ENCODE data around the gene PTHLH. TPM values are rescaled to one million over a fixed set of nuclear protein-coding genes. Genes with fewer than 3 reads are reported as not detected.

The PTHLH gene
- polyA plus RNA-seq, 1 donor from 2014 or later: not detected

GRCh38 chr12:27987331-27987730 is 14.8 kb upstream of the PTHLH start:
- H3K4me3 Mint-ChIP-seq: no peak overlapping the region
- no peak overlapping the region for H3K27ac Mint-ChIP-seq
- no peaks in the 10 kb centered on the region for H3K36me3 Mint-ChIP-seq
- no peaks in the 10 kb centered on the region for H3K4me1 Mint-ChIP-seq
- H3K27me3 Mint-ChIP-seq: peaks cover 11% of the 10 kb centered on the region
- H3K9me3 Mint-ChIP-seq: peaks cover 4 to 10% (median 8%) of the 10 kb centered on the region in 3 donors

DNA sequence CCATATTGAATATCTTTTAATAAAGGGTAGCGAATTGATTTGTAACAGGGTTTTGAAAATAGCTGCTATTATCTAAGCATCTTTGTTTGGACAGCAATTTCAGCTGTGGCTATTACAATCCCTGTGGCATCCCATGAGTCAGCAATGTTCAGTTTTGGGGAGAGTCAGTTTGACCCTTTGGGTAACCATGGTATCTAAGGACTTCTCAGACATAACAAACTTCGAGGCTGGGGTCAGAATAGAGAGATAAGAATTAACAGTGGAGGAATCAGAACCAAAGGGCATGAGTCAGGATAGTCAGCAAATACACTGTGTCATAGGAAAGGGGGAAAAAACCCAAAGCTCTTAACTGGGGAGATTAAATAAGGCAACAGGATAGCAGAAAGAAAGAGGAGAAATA is 11.7 kb upstream of the PTHLH start:
- H3K36me3 Mint-ChIP-seq: peaks cover 2% of the 10 kb centered on the region
- no peak overlapping the region for H3K27ac Mint-ChIP-seq
- H3K9me3 Mint-ChIP-seq: peaks cover 0 to 7% (median 3%) of the 10 kb centered on the region in 3 donors
- no peak overlapping the region for H3K4me3 Mint-ChIP-seq
- H3K27me3 Mint-ChIP-seq: peaks cover 11% of the 10 kb centered on the region
- no peaks in the 10 kb centered on the region for H3K4me1 Mint-ChIP-seq

- Mint-ChIP-seq H3K9me3 (peaks cover 0 to 5% (median 0%) of the 10 kb centered on the region in 3 donors), H3K27ac (no peak overlapping the region), H3K36me3 (peaks cover 2% of the 10 kb centered on the region), H3K4me3 (no peak overlapping the region), H3K27me3 (peaks cover 18% of the 10 kb centered on the region), H3K4me1 (no peaks in the 10 kb centered on the region)
Measured at GRCh38 chr12:27982951-27983350, 10.4 kb upstream of the PTHLH start.

- Mint-ChIP-seq H3K27me3 (peaks cover 23% of the 10 kb centered on the region), H3K9me3 (peaks cover 0 to 4% (median 0%) of the 10 kb centered on the region in 3 donors)
Measured at GRCh38 chr12:27982385-27982784, 9.9 kb upstream of the PTHLH start.

GRCh38 chr12:27981874-27982273 is 9.3 kb upstream of the PTHLH start:
- no peak overlapping the region for H3K4me3 Mint-ChIP-seq
- peak overlapping the region in 1 of 3 donors; percentile 59 for H3K27ac Mint-ChIP-seq
- peaks cover 0 to 4% (median 0%) of the 10 kb centered on the region in 3 donors for H3K9me3 Mint-ChIP-seq
- H3K4me1 Mint-ChIP-seq: no peaks in the 10 kb centered on the region
- H3K27me3 Mint-ChIP-seq: peaks cover 23% of the 10 kb centered on the region
- H3K36me3 Mint-ChIP-seq: peaks cover 2% of the 10 kb centered on the region

More at GRCh38 chr12:27982385-27982784, 9.9 kb upstream of the PTHLH start:
- Mint-ChIP-seq H3K4me3 (no peak overlapping the region), H3K4me1 (no peaks in the 10 kb centered on the region), H3K27ac (peak overlapping the region in 1 of 3 donors; percentile 59), H3K36me3 (peaks cover 2% of the 10 kb centered on the region)

DNA sequence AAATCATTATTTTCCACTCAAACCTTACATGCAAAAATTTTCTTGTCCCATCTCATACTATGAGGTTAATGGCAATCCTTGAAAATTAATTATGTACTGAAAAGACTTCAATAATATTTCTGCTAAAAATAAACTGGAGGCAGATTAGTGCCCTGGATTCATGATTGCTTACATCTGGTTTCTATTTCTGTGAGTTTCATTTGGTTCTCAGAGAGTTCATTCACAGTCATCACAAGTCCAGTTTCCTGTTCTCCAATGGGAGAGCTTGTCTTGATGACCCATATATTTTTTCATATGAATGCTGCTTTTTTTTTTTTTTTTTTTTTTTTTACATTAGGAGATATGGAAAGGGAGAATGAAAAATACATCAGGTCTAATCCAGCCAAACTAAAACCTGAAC is 6.6 kb upstream of the PTHLH start:
- Mint-ChIP-seq H3K27ac (no peak overlapping the region), H3K4me3 (no peak overlapping the region), H3K9me3 (peaks cover 0 to 4% (median 2%) of the 10 kb centered on the region in 3 donors), H3K4me1 (peaks cover 0 to 9% (median 0%) of the 10 kb centered on the region in 3 donors), H3K36me3 (peaks cover 2% of the 10 kb centered on the region), H3K27me3 (peaks cover 42% of the 10 kb centered on the region)

- Mint-ChIP-seq H3K27ac (no peak overlapping the region), H3K4me1 (peaks cover 3 to 14% (median 6%) of the 10 kb centered on the region in 3 donors), H3K9me3 (peaks cover 0 to 2% (median 0%) of the 10 kb centered on the region in 3 donors), H3K27me3 (peaks cover 64% of the 10 kb centered on the region), H3K4me3 (no peak overlapping the region), H3K36me3 (peaks cover 2% of the 10 kb centered on the region)
Measured at GRCh38 chr12:27975222-27976136, 2.9 kb upstream of the PTHLH start.

- Mint-ChIP-seq H3K36me3 (no peaks in the 10 kb centered on the region), H3K9me3 (peaks cover 0 to 2% (median 0%) of the 10 kb centered on the region in 3 donors), H3K4me1 (peaks cover 5 to 17% (median 9%) of the 10 kb centered on the region in 3 donors), H3K27ac (no peak overlapping the region), H3K4me3 (no peak overlapping the region), H3K27me3 (peaks cover 68% of the 10 kb centered on the region)
Measured at GRCh38 chr12:27974735-27975221, 2.2 kb upstream of the PTHLH start.

- H3K27me3 Mint-ChIP-seq: peaks cover 71% of the 10 kb centered on the region
- no peaks in the 10 kb centered on the region for H3K36me3 Mint-ChIP-seq
- H3K4me1 Mint-ChIP-seq: peaks cover 10 to 24% (median 14%) of the 10 kb centered on the region in 3 donors
- H3K9me3 Mint-ChIP-seq: peaks cover 0 to 2% (median 0%) of the 10 kb centered on the region in 3 donors
- no peak overlapping the region for H3K4me3 Mint-ChIP-seq
- H3K27ac Mint-ChIP-seq: no peak overlapping the region
Measured at GRCh38 chr12:27973487-27973890, 956 bp upstream of the PTHLH start.

GRCh38 chr12:27971606-27972005 is 927 bp downstream of the PTHLH start:
- Mint-ChIP-seq H3K4me1 (peaks cover 13 to 24% (median 14%) of the 10 kb centered on the region in 3 donors), H3K36me3 (no peaks in the 10 kb centered on the region), H3K4me3 (peak overlapping the region in 3 of 4 donors; percentile 30 to 79 (median 74)), H3K9me3 (peaks cover 0 to 2% (median 0%) of the 10 kb centered on the region in 3 donors), H3K27me3 (peaks cover 75% of the 10 kb centered on the region), H3K27ac (no peak overlapping the region)

- peaks cover 13 to 24% (median 14%) of the 10 kb centered on the region in 3 donors for H3K4me1 Mint-ChIP-seq
- H3K4me3 Mint-ChIP-seq: peak overlapping the region; percentile 65 to 82 (median 73)
- H3K27me3 Mint-ChIP-seq: peaks cover 73% of the 10 kb centered on the region
- no peak overlapping the region for H3K27ac Mint-ChIP-seq
- H3K9me3 Mint-ChIP-seq: no peaks in the 10 kb centered on the region
- H3K36me3 Mint-ChIP-seq: no peaks in the 10 kb centered on the region
Measured at GRCh38 chr12:27971121-27971489, 1.4 kb downstream of the PTHLH start.

GRCh38 chr12:27970401-27971120 is 2.0 kb downstream of the PTHLH start:
- H3K27ac Mint-ChIP-seq: no peak overlapping the region
- H3K4me1 Mint-ChIP-seq: peaks cover 13 to 19% (median 14%) of the 10 kb centered on the region in 3 donors
- peak overlapping the region; percentile 65 to 82 (median 73) for H3K4me3 Mint-ChIP-seq
- peaks cover 71% of the 10 kb centered on the region for H3K27me3 Mint-ChIP-seq
- no peaks in the 10 kb centered on the region for H3K36me3 Mint-ChIP-seq
- H3K9me3 Mint-ChIP-seq: no peaks in the 10 kb centered on the region

- Mint-ChIP-seq H3K4me1 (peaks cover 13 to 16% (median 14%) of the 10 kb centered on the region in 3 donors), H3K27ac (peak overlapping the region in 1 of 3 donors; percentile 71), H3K27me3 (peaks cover 71% of the 10 kb centered on the region), H3K36me3 (no peaks in the 10 kb centered on the region), H3K4me3 (peak overlapping the region; percentile 22 to 95 (median 88)), H3K9me3 (no peaks in the 10 kb centered on the region)
Measured at GRCh38 chr12:27969624-27970400, 2.7 kb downstream of the PTHLH start.

GRCh38 chr12:27968972-27969623 is 3.4 kb downstream of the PTHLH start:
- Mint-ChIP-seq H3K4me3 (peak overlapping the region; percentile 58 to 95 (median 88)), H3K27me3 (peaks cover 68% of the 10 kb centered on the region), H3K27ac (no peak overlapping the region)

More at GRCh38 chr12:27968972-27969623, 3.4 kb downstream of the PTHLH start:
- no peaks in the 10 kb centered on the region for H3K36me3 Mint-ChIP-seq
- no peaks in the 10 kb centered on the region for H3K9me3 Mint-ChIP-seq
- peaks cover 13 to 16% (median 14%) of the 10 kb centered on the region in 3 donors for H3K4me1 Mint-ChIP-seq
